Mucosa of rectum (tissue), 2 donors: ENCODE data around the gene CLEC4A.
"Not testable (repeated sequence)": the region's sequence is repeated elsewhere in the genome, so short reads cannot be mapped to it uniquely, and the experiment has no call there.

Experiments used
- H3K27ac ChIP-seq, 2 donors: one replicate each; pipeline ENCODE4 v1.7.0; 2013; ENCODE audit warnings: inconsistent platforms in 2 of 2, low read depth in 2 of 2, low read length in 2 of 2
- H3K27me3 ChIP-seq, 2 donors: one replicate each; pipeline ENCODE4 v1.7.0; 2013; ENCODE audit warnings: low read length in 2 of 2; ENCODE audit not compliant: control insufficient read depth in 2 of 2, insufficient read depth in 2 of 2
- H3K36me3 ChIP-seq, 2 donors: one replicate each; pipeline ENCODE4 v1.7.0; 2013; ENCODE audit warnings: low read length in 2 of 2; ENCODE audit not compliant: control insufficient read depth in 2 of 2, insufficient read depth in 2 of 2
- H3K4me1 ChIP-seq, 2 donors: one replicate each; pipeline ENCODE4 v1.7.0; 2013; ENCODE audit warnings: low read length in 2 of 2, mild to moderate bottlenecking in 1 of 2; ENCODE audit not compliant: control insufficient read depth in 2 of 2, insufficient read depth in 2 of 2
- H3K4me3 ChIP-seq, 2 donors: one replicate each; pipeline ENCODE4 v1.7.0; 2013; ENCODE audit warnings: low read length in 2 of 2
- H3K9ac ChIP-seq, 2 donors: one replicate each; pipeline ENCODE4 v1.7.0; 2013; ENCODE audit warnings: low read length in 2 of 2, low read depth in 1 of 2, mild to moderate bottlenecking in 1 of 2
- H3K9me3 ChIP-seq, 2 donors: one replicate each; pipeline ENCODE4 v1.7.0; 2013; ENCODE audit warnings: low read length in 2 of 2; ENCODE audit not compliant: control insufficient read depth in 2 of 2
- donor health status: healthy.
- donor health status: Normal muscosa, but diverticular disease.

Gene CLEC4A

DNA sequence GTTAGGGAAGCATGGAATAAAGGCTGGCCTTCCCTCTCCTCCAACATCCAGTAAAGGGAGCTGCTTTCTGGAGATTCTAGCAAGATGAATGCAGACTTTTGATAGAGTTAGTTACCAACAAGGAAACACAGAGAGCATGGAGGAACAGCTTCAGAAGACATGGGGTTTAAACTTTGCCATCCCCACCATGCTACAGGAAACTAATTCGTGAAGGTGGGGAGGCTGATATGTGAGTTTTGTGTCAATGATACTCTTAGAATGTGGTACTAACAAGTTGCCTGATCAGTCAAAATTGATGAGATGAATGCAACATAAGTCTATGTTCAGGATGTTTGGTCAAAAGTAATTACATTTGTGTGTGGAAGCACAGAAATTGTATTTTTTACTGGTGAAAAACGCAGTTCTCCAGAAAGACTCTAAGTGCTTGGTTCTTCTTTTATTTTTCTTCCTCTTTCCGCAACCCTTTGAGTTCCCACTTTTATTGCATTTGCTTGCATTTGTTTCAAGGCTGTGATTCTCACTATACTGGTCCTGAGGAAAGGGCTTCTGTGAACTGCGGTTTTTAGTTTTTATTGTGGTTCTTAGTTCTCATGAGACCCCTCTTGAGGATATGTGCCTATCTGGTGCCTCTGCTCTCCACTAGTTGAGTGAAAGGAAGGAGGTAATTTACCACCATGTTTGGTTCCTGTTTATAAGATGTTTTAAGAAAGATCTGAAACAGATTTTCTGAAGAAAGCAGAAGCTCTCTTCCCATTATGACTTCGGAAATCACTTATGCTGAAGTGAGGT is at the start of gene CLEC4A:
CLEC4A (plus strand) TSS at position 494 of the 789 bp plus-strand sequence; CDS start at position 756, 262 bp downstream.
- no peaks in the 10 kb centered on the region for H3K27me3 ChIP-seq
- peak within 1 kb of the TSS in 1 of 2 donors; percentile 5 for H3K27ac ChIP-seq

DNA sequence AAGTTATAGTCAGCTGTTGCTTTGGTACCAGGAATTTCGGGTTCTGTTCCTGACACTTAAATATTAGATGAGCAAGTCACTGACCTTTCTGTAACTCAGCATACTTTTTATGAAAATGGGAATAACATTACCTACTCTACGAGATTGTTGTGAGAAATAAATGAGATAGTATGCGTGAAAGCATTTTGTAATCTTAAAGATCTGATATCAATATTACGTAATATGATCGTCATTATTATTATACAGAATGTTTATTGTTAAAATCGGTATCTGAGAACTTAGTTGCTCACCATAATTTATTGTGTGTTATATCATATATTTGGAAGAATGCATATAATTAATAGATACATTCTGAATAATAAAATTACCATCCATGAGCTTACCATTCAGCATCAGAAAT is 47.5 kb upstream of the CLEC4A start:
- Histone ChIP-seq H3K9ac (no peak overlapping the region), H3K27ac (no peak overlapping the region), H3K4me3 (no peak overlapping the region), H3K4me1 (no peaks in the 10 kb centered on the region), H3K36me3 (no peaks in the 10 kb centered on the region), H3K27me3 (no peaks in the 10 kb centered on the region), H3K9me3 (no peaks in the 10 kb centered on the region)

More for the DNA sequence above, at the start of gene CLEC4A:
- Histone ChIP-seq H3K9ac (no peak within 1 kb of the TSS), H3K9me3 (no peaks in the 10 kb centered on the region), H3K4me1 (no peaks in the 10 kb centered on the region), H3K36me3 (no peaks in the 10 kb centered on the region), H3K4me3 (peak within 1 kb of the TSS in 1 of 2 donors; percentile 11)

DNA sequence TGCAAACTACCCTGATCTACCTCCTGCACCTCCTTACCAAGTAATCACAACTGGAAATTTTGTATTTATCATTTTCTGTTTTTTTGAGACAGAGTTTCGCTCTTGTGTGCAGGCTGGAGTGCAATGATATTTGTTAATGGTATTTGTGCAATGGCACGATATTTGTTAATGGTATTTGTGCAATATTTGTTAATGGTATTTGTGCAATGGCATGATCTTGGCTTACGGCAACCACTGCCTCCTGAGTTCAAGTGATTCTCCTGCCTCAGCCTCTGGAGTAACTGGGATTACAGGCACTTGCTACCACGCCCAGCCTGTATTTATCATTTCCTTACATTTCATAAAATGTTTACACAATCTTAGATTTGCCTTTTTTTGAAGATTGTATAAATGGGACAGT is 47.1 kb upstream of the CLEC4A start:
- Histone ChIP-seq H3K9ac (no peak overlapping the region), H3K27me3 (no peaks in the 10 kb centered on the region), H3K9me3 (no peaks in the 10 kb centered on the region), H3K4me3 (no peak overlapping the region), H3K27ac (no peak overlapping the region), H3K4me1 (peaks cover 0 to 3% of the 10 kb centered on the region in 2 donors), H3K36me3 (no peaks in the 10 kb centered on the region)

DNA sequence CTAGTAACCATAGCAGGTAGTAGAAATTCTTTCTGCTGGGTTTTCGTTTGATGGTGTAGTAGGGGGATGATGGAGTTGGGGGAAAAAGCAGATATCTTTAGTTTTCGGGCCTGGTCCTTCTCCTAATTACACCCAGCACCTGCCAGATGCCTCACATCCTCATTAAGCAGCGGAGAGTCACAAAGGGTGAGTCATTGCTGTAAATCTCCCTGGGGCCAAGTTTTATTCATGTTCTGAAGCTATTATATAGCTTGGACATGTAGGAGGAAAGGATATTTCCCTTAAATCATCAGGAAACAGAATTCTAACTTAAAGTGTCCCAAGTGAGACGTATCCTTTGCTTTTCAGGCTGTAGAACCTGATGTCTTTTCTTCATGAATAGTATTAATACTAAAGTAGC is 46.2 kb upstream of the CLEC4A start:
- H3K27me3 ChIP-seq, result no peaks in the 10 kb centered on the region
- H3K4me3 ChIP-seq, result no peak overlapping the region
- H3K4me1 ChIP-seq, result peaks cover 0 to 4% of the 10 kb centered on the region in 2 donors
- H3K36me3 ChIP-seq, result no peaks in the 10 kb centered on the region
- no peak overlapping the region for H3K27ac ChIP-seq
- H3K9ac ChIP-seq, result no peak overlapping the region
- no peaks in the 10 kb centered on the region for H3K9me3 ChIP-seq

DNA sequence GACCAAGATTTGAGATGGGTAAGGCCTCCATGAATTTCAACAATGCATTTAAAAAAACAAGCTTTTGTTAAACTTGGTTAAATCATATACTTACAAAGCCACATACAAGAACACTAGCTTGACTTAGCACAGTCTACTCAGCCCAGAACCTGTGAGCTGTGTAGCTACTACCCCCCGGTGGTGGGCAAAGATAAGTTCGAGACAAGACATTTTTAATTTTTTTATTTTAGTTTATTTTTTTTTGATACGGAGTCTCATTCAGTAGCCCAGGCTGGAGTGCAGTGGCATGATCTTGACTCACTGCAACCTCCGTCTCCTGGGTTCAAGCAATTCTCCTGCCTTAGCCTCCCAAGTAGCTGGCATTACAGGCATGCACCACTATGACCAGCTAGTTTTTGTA is 45.0 kb upstream of the CLEC4A start:
- peaks cover 8 to 11% of the 10 kb centered on the region in 2 donors for H3K4me1 ChIP-seq
- H3K4me3 ChIP-seq, result no peak overlapping the region
- H3K9me3 ChIP-seq, result no peaks in the 10 kb centered on the region
- no peaks in the 10 kb centered on the region for H3K36me3 ChIP-seq
- no peak overlapping the region for H3K9ac ChIP-seq
- no peaks in the 10 kb centered on the region for H3K27me3 ChIP-seq
- no peak overlapping the region for H3K27ac ChIP-seq

DNA sequence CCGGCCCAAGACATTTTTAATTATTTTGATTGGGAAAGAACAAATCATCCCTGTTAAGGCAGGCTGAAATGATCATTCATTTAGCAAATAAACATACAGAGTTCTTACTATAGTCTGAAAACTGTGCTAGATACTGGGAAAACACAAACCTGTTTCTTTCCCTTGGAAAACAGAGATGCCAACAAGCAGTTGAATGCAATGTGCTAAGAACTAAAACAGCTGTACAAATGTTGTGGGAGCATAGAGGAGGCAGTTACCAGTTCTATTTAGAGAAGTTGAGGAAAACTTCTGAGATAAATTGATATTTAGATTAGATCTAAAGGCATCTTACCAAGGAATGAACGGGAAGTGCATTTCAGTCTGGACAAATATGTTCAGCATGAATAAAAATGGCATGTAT is 44.5 kb upstream of the CLEC4A start:
- H3K4me1 ChIP-seq, result peaks cover 13% of the 10 kb centered on the region in 2 donors
- no peaks in the 10 kb centered on the region for H3K36me3 ChIP-seq
- H3K27me3 ChIP-seq, result no peaks in the 10 kb centered on the region
- no peaks in the 10 kb centered on the region for H3K9me3 ChIP-seq
- no peak overlapping the region for H3K4me3 ChIP-seq
- no peak overlapping the region for H3K27ac ChIP-seq
- no peak overlapping the region for H3K9ac ChIP-seq

DNA sequence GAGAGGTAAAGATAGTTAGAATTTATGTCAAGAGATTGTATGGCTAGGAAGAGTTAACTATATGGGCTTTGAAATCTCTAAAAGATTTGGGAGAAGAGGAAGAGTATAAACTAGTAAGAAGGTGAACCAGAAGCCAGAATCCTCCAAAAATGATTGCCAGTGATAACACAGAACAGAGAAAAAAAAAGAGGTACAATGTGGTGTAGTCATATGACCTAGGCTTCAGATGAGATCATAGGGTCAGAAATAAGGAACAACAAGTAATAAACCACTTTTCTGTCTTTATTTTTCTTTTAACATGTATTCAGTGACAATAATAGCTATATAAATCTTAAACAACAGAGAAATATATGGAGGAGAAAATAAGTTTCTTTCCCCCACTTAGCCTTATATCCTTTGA is 43.3 kb upstream of the CLEC4A start:
- Histone ChIP-seq H3K27me3 (no peaks in the 10 kb centered on the region), H3K4me3 (no peak overlapping the region), H3K9me3 (no peaks in the 10 kb centered on the region), H3K27ac (no peak overlapping the region), H3K4me1 (peaks cover 15% of the 10 kb centered on the region in 2 donors), H3K9ac (no peak overlapping the region), H3K36me3 (no peaks in the 10 kb centered on the region)

DNA sequence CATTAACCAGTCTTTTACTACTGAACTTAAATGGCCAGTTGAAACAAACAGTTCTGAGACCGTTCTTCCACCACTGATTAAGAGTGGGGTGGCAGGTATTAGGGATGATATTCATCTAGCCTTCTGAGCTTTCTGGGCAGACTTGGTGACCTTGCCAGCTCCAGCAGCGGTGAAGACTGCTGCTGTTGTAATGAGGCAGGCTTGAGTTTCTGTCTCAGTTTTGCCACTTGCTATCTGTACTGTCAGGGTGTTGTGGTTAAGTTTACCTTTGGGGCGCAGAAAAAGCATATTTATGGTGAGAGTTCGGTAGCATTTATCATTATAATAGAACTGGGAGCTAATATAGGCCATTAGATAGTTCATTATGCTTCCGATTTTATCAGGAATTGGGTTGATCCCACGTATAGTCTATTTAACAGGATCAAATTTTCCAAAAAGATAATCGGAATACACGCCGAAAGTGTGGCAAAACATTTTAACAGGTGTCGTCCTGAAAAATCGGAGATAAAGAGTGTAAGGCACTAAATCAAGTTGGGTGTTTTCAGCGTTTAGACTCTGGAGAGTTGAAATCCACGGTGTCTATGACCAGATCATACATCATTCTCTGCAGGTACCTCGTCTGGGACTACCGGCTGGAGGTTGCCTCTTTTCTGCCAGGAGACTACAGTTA is 42.0 kb upstream of the CLEC4A start:
- Histone ChIP-seq H3K4me3 (peak overlapping the region; percentile 100), H3K4me1 (peaks cover 15% of the 10 kb centered on the region in 2 donors), H3K9ac (peak overlapping the region; percentile 98 to 100), H3K27ac (peak overlapping the region; percentile 88 to 95), H3K36me3 (peaks cover 0 to 2% of the 10 kb centered on the region in 2 donors), H3K9me3 (no peaks in the 10 kb centered on the region), H3K27me3 (no peaks in the 10 kb centered on the region)

DNA sequence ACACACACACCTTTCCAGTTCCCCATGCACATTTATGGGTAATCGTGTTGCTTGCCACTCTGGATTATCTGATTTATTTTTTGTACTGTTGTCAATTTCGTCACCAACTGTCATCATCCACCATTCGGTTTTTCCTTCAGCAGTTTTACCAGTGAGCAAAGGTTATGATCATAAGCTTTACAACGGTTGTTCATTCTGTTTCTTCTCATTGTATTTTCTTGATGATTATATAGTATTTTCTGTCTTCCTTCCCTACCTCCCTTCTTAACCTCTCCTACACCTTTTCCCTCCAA is 40.7 kb upstream of the CLEC4A start:
- Histone ChIP-seq H3K36me3 (peaks cover 0 to 2% of the 10 kb centered on the region in 2 donors), H3K9ac (peak overlapping the region; percentile 98 to 100), H3K4me3 (peak overlapping the region; percentile 100), H3K4me1 (peaks cover 15% of the 10 kb centered on the region in 2 donors), H3K27me3 (no peaks in the 10 kb centered on the region), H3K9me3 (no peaks in the 10 kb centered on the region), H3K27ac (peak overlapping the region; percentile 88 to 95)

DNA sequence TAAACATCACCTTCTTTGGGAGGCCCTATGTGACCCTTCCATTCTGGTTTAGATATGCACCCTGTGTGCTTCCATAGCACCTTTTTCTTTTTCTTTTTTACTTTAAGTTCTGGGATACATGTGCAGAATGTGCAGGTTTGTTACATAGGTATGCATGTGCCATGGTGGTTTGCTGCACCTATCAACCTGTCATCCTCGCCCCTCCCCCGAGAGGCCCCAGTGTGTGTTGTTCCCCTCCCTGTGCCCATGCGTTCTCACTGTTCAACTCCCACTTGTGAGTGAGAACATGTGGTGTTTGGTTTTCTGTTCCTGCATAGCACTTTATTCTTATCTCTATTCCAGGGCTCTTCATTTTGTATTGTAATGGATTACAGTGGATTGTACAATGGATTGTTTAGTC is 39.1 kb upstream of the CLEC4A start:
- H3K27ac ChIP-seq, H3K36me3 ChIP-seq, H3K9me3 ChIP-seq, H3K27me3 ChIP-seq, H3K4me3 ChIP-seq, H3K9ac ChIP-seq: not testable (repeated sequence)
- peaks cover 15% of the 10 kb centered on the region in 2 donors for H3K4me1 ChIP-seq
